ENCODE results near the gene SPINT3.
A peak's percentile ranks its signal among the peaks of the same experiment; 100 is the strongest.
"Not testable (repeated sequence)": the region's sequence is repeated elsewhere in the genome, so short reads cannot be mapped to it uniquely, and the experiment has no call there.

Gene SPINT3

GRCh38 chr20:45503403-45503802, 12.0 kb downstream of the SPINT3 start:
- no peak for DNase-seq (ENCODE audit: low read depth in 1 of 2, low spot score in 1 of 2)

GRCh38 chr20:45502561-45502960, 12.9 kb downstream of the SPINT3 start:
- no peak for DNase-seq (ENCODE audit: low read depth in 1 of 2, low spot score in 1 of 2)

- DNase-seq (ENCODE audit: low read depth in 1 of 2, low spot score in 1 of 2), result no peak
Observed at GRCh38 chr20:45501600-45501999, 13.8 kb downstream of the SPINT3 start.

GRCh38 chr20:45500022-45500421, 15.4 kb downstream of the SPINT3 start:
- no peak for DNase-seq (ENCODE audit: low read depth in 1 of 2, low spot score in 1 of 2)

DNA sequence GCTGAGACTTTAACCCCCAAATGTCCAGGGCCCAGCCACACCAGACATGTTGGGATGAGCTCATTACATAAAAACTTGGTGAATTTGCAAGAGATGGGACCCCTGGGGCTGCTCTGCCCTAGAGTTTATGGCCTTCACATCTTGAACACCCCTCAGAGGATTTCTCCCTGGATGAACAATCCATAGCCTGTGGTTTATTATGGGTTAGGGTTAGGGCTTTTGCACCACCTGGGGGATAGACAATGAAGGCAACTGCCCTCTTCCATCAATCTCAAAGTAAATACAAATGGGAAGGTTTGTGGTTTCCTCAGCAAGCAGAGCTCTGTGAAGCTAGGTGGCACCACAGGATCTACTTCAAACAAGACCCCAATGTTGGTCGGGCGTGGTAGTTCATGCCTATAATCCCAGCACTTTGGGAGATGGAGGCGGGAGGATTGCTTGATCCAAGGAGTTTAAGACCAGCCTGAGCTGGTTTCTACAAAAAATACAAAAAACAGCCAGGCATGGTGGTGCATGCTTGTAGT, 17.4 kb downstream of the SPINT3 start:
- DNase-seq (ENCODE audit: low read depth in 1 of 2, low spot score in 1 of 2), result no peak

GRCh38 chr20:45496166-45496565, 19.3 kb downstream of the SPINT3 start:
- DNase-seq (ENCODE audit: low read depth in 1 of 2, low spot score in 1 of 2), result no peak

DNA sequence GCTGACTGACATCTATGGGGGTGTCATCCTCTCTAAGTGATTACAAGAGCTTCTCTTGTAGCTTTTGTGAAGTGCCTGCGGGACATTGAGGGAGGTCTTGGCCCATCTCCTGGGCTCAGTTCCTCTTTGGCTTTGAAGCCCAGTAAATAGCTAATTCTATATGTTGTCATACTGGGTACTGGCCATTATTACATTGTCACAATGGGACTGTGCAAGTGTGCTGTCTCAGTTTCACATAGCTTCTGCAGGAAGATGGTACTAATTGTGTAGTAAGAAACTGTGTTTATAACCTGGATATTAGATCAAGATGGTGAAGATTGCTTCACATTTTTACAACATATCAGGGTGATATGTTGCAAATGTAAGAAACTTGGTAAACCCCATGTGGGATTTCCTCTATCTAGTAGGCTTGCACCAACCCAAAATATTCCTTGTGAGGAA, 19.9 kb downstream of the SPINT3 start:
- no peak for DNase-seq (ENCODE audit: low read depth in 1 of 2, low spot score in 1 of 2)

DNA sequence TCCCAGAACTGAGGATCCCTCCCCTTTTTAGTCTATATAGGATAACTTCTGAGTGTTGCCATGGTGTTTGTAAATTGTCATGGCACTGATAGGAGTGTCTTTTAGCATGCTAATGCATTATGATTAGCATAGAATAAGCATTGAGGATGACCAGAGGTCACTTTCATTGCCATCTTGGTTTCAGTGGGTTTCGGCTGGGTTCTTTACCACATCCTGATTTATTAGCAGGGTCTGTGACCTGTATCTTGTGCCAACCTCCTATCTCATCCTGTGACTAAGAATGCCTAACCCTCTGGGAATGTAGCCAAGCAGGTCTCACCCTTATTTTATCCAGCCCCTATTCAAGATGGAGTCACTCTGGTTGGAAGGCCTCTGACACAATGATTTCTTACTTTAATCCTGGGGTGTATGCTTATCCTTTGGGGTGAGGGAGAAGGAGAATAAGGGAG, 26.3 kb downstream of the SPINT3 start:
- DNase-seq (ENCODE audit: low read depth in 1 of 2, low spot score in 1 of 2), result no peak

DNA sequence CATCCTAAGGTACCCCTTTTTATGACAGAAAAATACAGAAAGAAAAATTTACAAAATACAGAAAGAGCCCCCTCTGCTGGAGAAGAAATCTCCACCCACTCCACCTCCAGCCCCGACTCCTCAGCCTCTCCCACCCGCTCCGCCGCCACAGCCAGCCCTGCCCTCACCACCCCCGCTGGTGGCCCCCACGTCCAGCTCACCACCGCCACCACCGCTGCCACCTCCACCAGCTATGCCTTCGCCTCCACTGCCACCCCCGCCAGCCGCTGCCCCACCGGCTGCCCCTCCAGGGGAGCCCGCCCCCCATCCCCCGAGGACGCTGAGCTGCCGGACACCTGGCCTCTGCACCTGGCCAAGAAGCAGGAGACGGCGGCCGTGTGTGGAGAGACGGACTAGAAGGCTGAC, 28.2 kb downstream of the SPINT3 start:
- no peak for DNase-seq (ENCODE audit: low read depth in 1 of 2, low spot score in 1 of 2)

- no peak for DNase-seq (ENCODE audit: low read depth in 1 of 2, low spot score in 1 of 2)
Observed at GRCh38 chr20:45485388-45485787, 30.0 kb downstream of the SPINT3 start.

DNA sequence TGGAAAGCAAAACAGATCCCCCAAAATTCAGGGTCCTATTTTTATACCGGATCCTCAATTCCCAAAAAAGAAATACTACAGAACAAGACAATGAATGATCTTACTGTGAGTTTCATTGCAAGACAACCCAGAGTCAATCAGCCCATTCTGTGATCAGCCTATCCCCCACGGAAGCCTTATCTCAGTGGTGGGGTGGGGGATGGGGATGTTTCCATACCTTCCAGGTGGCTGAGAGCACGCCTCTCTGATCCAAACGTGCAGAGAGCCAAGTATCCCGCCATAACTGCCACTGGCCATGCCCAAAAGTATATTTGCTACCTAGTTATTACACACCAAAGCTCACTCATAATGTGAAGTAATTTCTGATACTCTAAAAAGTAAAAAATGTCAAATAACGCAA, 30.7 kb downstream of the SPINT3 start:
- DNase-seq (ENCODE audit: low read depth in 1 of 2, low spot score in 1 of 2), result no peak

DNA sequence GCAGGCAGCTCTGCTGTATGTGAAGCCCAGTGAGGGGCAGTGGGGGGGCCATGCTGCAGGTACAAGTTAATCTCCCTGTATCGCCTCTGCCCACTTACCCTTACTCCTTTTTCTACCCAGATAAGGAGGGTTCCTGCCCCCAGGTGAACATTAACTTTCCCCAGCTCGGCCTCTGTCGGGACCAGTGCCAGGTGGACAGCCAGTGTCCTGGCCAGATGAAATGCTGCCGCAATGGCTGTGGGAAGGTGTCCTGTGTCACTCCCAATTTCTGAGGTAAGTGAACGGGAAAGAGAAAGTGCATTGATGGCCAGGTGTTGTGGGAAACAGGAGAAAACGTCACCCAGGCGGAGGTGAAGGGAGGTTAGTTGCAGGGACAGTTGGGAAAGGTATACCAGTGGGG, 35.6 kb downstream of the SPINT3 start:
- DNase-seq (ENCODE audit: low read depth in 1 of 2, low spot score in 1 of 2), result no peak

DNA sequence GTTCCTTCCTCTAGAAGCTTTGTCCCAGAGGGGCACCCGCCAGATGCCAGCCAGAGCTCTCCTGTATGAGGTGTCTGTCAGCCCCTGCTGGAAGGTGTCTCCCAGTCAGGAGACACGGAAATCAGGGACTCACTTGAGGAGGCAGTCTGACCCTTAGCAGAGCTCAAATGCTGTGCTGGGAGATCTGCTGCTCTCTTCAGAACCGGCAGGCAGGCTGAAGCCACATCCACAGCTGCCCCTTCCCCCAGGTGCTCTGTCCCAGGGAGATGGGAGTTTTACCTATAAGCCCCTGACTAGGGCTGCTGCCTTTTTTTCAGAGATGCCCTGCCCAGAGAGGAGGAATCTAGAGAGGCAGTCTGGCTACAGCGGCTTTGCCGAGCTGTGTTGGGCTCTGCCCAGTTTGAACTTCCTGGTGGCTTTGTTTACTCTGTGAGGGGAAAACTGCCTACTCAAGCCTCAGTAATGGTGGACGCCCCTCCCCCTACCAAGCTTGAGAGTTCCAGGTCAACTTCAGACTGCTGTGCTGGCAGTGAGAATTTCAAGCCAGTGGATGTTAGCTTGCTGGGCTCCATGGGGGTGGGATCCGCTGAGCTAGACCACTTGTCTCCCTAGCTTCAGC, 37.8 kb downstream of the SPINT3 start:
- not testable (repeated sequence) for DNase-seq (ENCODE audit: low read depth in 1 of 2, low spot score in 1 of 2)

- not testable (repeated sequence) for DNase-seq (ENCODE audit: low read depth in 1 of 2, low spot score in 1 of 2)
Observed at GRCh38 chr20:45472286-45472685, 43.1 kb downstream of the SPINT3 start.

DNA sequence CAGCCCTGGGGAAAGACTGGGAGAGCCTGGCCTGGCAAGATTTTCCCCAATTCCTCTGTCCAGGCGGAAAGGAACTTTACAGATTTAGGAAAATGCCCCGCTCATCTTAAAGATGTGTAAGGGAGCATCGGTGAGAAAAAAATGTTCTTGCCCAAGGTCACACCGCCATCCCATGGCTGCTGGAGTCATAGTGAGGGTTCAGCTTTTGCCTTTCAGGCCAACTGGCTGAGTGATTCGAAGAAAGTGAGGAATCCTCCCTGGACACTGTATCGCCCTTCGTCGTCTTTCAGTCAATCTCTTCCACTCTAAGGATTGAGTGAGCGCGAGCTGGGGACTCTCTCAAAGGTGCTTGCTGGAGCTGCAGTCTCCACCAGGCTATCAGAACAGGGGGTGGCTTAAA, 44.5 kb downstream of the SPINT3 start:
- no peak for DNase-seq (ENCODE audit: low read depth in 1 of 2, low spot score in 1 of 2)

- DNase-seq (ENCODE audit: low read depth in 1 of 2, low spot score in 1 of 2), result peak in 1 of 2 donors; percentile 5
Observed at GRCh38 chr20:45470262-45470931, 45.0 kb downstream of the SPINT3 start.

DNA sequence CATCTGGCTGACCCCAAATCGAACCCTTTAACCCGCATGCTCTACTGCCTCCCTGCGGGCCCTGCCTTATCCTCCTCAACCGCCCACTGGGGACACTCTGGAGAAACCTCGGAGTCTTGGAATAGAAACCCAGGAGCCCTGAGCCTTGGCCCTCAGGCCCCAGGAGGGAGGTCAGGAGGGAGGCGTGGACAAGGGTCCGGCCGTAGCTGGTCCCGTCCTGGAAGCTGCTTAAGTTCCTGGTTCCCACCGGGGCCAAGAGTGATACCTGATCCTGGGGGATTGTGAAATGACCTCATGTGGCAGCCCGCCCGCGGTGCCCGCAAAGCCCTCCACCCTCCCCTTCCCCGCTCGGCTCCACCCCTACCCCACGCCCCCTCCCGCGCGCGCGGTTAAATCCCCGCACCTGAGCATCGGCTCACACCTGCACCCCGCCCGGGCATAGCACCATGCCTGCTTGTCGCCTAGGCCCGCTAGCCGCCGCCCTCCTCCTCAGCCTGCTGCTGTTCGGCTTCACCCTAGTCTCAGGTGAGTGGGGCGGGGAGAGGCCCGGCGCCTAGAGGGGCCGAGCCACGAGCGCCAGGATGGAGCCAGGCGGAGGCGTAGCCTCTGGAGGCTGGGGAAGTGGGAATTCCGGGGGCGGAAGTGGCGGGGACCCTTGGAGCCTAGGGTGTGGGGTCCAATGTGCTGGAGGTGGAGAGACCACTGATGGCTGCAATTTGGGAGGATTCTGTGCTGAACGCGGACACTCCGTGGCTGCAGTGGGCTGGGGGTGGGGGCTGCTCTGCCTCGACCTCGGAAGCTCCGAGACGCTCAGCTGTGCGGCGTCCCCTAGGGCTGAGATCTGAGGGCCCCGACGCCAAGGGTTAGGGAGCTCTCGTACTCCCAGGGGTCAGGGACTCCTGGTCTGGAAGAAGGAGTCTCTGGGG, 45.8 kb downstream of the SPINT3 start, which contains the start of gene WFDC2:
WFDC2 (plus strand) TSS at position 418 of the 926 bp plus-strand sequence; CDS start at position 447, 29 bp downstream.
- no peak for DNase-seq (ENCODE audit: low read depth in 1 of 2, low spot score in 1 of 2)

DNA sequence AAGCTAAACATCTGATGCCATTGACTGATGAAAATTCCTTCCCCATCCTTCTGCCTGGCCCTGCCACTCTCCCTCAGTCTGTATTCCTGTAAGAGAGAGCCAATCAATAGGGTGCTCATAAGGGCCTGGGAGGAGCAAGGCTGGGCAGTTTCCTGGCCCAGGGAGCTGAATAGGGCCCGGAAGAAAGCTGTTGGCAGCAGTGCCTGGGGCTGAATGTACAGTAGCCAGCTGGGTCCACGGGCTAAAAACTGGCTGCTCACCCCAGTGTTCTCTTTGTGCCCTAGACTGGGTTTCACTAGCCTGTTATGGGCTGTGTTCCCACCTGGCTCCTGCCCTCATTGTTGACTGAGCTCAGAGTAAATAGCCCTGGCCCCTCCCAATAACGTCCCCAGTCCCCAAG, 47.6 kb downstream of the SPINT3 start:
- DNase-seq (ENCODE audit: low read depth in 1 of 2, low spot score in 1 of 2), result no peak

- no peak for DNase-seq (ENCODE audit: low read depth in 1 of 2, low spot score in 1 of 2)
Observed at GRCh38 chr20:45467172-45467571, 48.2 kb downstream of the SPINT3 start.

DNA sequence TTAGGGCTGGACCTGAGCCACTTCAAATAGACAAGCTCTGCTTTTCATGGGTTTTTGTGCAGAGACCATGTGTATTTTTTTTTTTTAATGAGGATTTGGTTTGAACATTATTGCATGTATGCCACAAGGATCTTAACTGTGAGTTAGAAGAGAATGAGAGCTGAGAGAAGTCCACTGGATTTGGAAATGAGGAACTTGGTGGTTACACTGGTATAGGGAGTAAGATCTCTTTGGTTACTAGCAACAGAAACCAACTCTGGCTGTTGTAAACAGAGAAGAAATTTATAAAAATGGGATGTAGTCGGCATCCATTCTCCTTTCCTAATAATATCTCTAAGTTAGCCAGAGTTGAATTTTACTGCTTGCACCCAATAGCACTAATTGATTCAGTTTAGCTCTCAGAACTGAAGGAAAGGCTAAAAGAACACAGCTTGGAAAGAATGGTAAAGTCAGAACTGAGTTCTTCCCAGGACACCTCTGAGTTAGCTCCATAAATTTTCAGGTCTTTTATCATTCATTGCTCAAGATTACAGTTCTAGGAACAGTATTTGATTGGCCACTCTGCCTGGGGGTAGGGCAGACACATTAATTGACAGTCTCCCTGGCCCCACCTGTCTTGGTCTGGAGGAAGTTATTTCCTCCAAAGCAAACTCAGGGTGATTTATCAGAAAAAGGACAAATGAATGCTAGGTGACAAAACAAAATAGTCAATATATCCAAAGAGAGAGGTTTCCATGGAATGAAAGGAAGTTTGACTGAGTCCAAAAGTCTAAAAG, 49.7 kb downstream of the SPINT3 start:
- no peak for DNase-seq (ENCODE audit: low read depth in 1 of 2, low spot score in 1 of 2)

- no peak for DNase-seq (ENCODE audit: low read depth in 1 of 2, low spot score in 1 of 2)
Observed at GRCh38 chr20:45463709-45464108, 51.7 kb downstream of the SPINT3 start.
